ENCODE results near the gene SLC30A9. TPM values are rescaled to one million over a fixed set of nuclear protein-coding genes. Genes with fewer than 3 reads are reported as not detected.

The SLC30A9 gene
- polyA plus RNA-seq, 1 of the 3 experiments (the other 2 are of a cell fraction): 34.2 TPM

GRCh38 chr4:41990365-41991111 lies at the start of gene SLC30A9 (continued):
- TF ChIP-seq CTCF (IDR thresholded peaks at IDR 0.05) (peak; percentile 41), TEAD4 (IDR thresholded peaks at IDR 0.05; ENCODE audit: borderline replicate concordance, insufficient read depth) (no peak), USF2 (IDR thresholded peaks at IDR 0.05; ENCODE audit: borderline replicate concordance, low read depth, low read length) (no peak), FOSL2 (IDR thresholded peaks at IDR 0.05; ENCODE audit: borderline replicate concordance, low read depth) (no peak), IRF3 (IDR thresholded peaks at IDR 0.05; ENCODE audit: low read depth, low read length) (no peak), EP300 (IDR thresholded peaks at IDR 0.05; ENCODE audit: borderline replicate concordance in 1 of 2, low read depth in 1 of 2, low read length in 1 of 2) (no peak)

- H3K4me1 ChIP-seq (ENCODE audit: control insufficient read depth in 1 of 2, insufficient read depth in 2 of 2, low read depth in 1 of 2, low read length in 1 of 2): peaks cover 8 to 17% of the 10 kb centered on the region in 2 experiments; a peak in 3 of 4 replicates
- H3K9me3 ChIP-seq: no peaks in the 10 kb centered on the region
- DNase-seq: no peak
- no peak overlapping the region for H3K9ac ChIP-seq
- no peaks in the 10 kb centered on the region for H3K9me2 ChIP-seq
- peaks cover 89% of the 10 kb centered on the region for H3K79me2 ChIP-seq (ENCODE audit: insufficient read depth)
- no peak overlapping the region for H3K4me2 ChIP-seq
- POLR2A ChIA-PET: no interaction called here
- no peak overlapping the region for H3K27ac ChIP-seq (ENCODE audit: low read depth in 2 of 2, low read length in 1 of 2)
- H3K27me3 ChIP-seq (ENCODE audit: insufficient read depth): no peaks in the 10 kb centered on the region
- H3F3A ChIP-seq (replicated peaks; ENCODE audit: insufficient read depth): no peaks in the 10 kb centered on the region
- H3K4me3 ChIP-seq (ENCODE audit: low read depth in 2 of 2, low read length in 1 of 2): no peak overlapping the region
- H2AFZ ChIP-seq (ENCODE audit: low read depth): no peak overlapping the region
- TF ChIP-seq FOXJ3 (CRISPR knock-in tag; IDR thresholded peaks at IDR 0.05) (no peak), RFX5 (IDR thresholded peaks at IDR 0.05; ENCODE audit: low read length) (no peak)
- H4K20me1 ChIP-seq (ENCODE audit: insufficient read depth): peaks cover 18% of the 10 kb centered on the region
- H3K36me3 ChIP-seq (replicated peaks in 1 of 2; ENCODE audit: control insufficient read depth in 1 of 2, insufficient read depth in 2 of 2, low read length in 1 of 2): peaks cover 76 to 78% of the 10 kb centered on the region in 2 experiments
- CTCF ChIA-PET: interaction anchor here (1.0 to 1.8 kb wide), 3 partner anchors 17 to 247 kb away, joined by 3 to 5 read pairs (median 4); no protein-coding TSS in a partner anchor
Observed at GRCh38 chr4:41940834-41941233, 49.5 kb upstream of the SLC30A9 start.

GRCh38 chr4:41943506-41943905 lies 46.8 kb upstream of the SLC30A9 start:
- Histone ChIP-seq H3F3A (replicated peaks; ENCODE audit: insufficient read depth) (no peaks in the 10 kb centered on the region), H3K4me2 (no peak overlapping the region), H3K4me1 (ENCODE audit: control insufficient read depth in 1 of 2, insufficient read depth in 2 of 2, low read depth in 1 of 2, low read length in 1 of 2) (no peaks in the 10 kb centered on the region), H3K27ac (ENCODE audit: low read depth in 2 of 2, low read length in 1 of 2) (no peak overlapping the region), H3K36me3 (replicated peaks in 1 of 2; ENCODE audit: control insufficient read depth in 1 of 2, insufficient read depth in 2 of 2, low read length in 1 of 2) (peaks cover 86 to 89% of the 10 kb centered on the region in 2 experiments), H3K9ac (no peak overlapping the region), H3K79me2 (ENCODE audit: insufficient read depth) (peaks cover 63% of the 10 kb centered on the region), H3K4me3 (ENCODE audit: low read depth in 2 of 2, low read length in 1 of 2) (no peak overlapping the region), H4K20me1 (ENCODE audit: insufficient read depth) (peaks cover 2% of the 10 kb centered on the region), H3K9me3 (no peaks in the 10 kb centered on the region), H2AFZ (ENCODE audit: low read depth) (no peak overlapping the region), H3K27me3 (ENCODE audit: insufficient read depth) (no peaks in the 10 kb centered on the region), H3K9me2 (no peaks in the 10 kb centered on the region)
- ChIA-PET CTCF (no interaction called here), POLR2A (no interaction called here)
- WGBS (ENCODE audit: low lambda C conversion rate): 94% methylated on average over 2 of the region's 2 CpGs
- DNase-seq: no peak
- TF ChIP-seq MAX (IDR thresholded peaks at IDR 0.05; ENCODE audit: low read depth) (no peak), RXRA (IDR thresholded peaks at IDR 0.05; ENCODE audit: borderline replicate concordance, low read depth) (no peak), MXI1 (IDR thresholded peaks at IDR 0.05; ENCODE audit: low read depth, low read length) (no peak), ZBTB33 (IDR thresholded peaks at IDR 0.05; ENCODE audit: borderline replicate concordance, low read depth) (no peak), TAF1 (IDR thresholded peaks at IDR 0.05; ENCODE audit: borderline replicate concordance, low read depth, low read length) (no peak), RAD21 (IDR thresholded peaks at IDR 0.05; ENCODE audit: low read length) (no peak), YY1 (IDR thresholded peaks at IDR 0.05; ENCODE audit: low read depth) (no peak), EZH2phosphoT487 (IDR thresholded peaks at IDR 0.05; ENCODE audit: borderline replicate concordance, low read depth) (no peak), IRF3 (IDR thresholded peaks at IDR 0.05; ENCODE audit: low read depth, low read length) (no peak), TCF12 (IDR thresholded peaks at IDR 0.05) (no peak), JUND (IDR thresholded peaks at IDR 0.05) (no peak)

All from SK-N-SH (cell line).